Skeletal muscle tissue (tissue), 4 donors: ENCODE measurements around the gene MRPL24. TPM values are rescaled to one million over a fixed set of nuclear protein-coding genes. Genes with fewer than 3 reads are reported as not detected.

Source experiments
- H3K27ac ChIP-seq: one replicate; pipeline ENCODE4 v1.7.0; 2013; ENCODE audit warnings: mild to moderate bottlenecking, low read depth, low read length, inconsistent platforms
- H3K27me3 ChIP-seq, 3 donors: one replicate each; pipeline ENCODE4 v1.7.0; 2013; ENCODE audit warnings: low read length in 3 of 3; ENCODE audit not compliant: control insufficient read depth in 3 of 3, insufficient read depth in 3 of 3
- H3K36me3 ChIP-seq, 3 donors: one replicate each; pipeline ENCODE4 v1.7.0; 2013; ENCODE audit warnings: low read length in 3 of 3; ENCODE audit not compliant: control insufficient read depth in 3 of 3, insufficient read depth in 3 of 3
- H3K4me1 ChIP-seq, 3 donors: one replicate each; pipeline ENCODE4 v1.7.0; 2013; ENCODE audit warnings: low read length in 3 of 3, mild to moderate bottlenecking in 3 of 3; ENCODE audit not compliant: control insufficient read depth in 3 of 3, insufficient read depth in 3 of 3
- H3K4me3 ChIP-seq, 3 donors: one replicate each; pipeline ENCODE4 v1.7.0; 2013; ENCODE audit warnings: low read length in 3 of 3
- H3K9ac ChIP-seq, 3 donors: one replicate each; pipeline ENCODE4 v1.7.0; 2013; ENCODE audit warnings: low read length in 3 of 3, mild to moderate bottlenecking in 3 of 3, moderate library complexity in 2 of 3, low read depth in 1 of 3
- H3K9me3 ChIP-seq, 3 donors: one replicate each; pipeline ENCODE4 v1.7.0; 2013; ENCODE audit warnings: low read length in 3 of 3; ENCODE audit not compliant: control insufficient read depth in 3 of 3
- total RNA-seq: library from RNA; depleted of rRNA; stranded (reverse); fragments of >200 nt; gene quantifications from one replicate; pipeline ENCODE4 v1.2.3, GENCODE V29; 2014
- donor health status: Osteomylitis.

The MRPL24 gene
- 36.5 TPM for total RNA-seq

DNA sequence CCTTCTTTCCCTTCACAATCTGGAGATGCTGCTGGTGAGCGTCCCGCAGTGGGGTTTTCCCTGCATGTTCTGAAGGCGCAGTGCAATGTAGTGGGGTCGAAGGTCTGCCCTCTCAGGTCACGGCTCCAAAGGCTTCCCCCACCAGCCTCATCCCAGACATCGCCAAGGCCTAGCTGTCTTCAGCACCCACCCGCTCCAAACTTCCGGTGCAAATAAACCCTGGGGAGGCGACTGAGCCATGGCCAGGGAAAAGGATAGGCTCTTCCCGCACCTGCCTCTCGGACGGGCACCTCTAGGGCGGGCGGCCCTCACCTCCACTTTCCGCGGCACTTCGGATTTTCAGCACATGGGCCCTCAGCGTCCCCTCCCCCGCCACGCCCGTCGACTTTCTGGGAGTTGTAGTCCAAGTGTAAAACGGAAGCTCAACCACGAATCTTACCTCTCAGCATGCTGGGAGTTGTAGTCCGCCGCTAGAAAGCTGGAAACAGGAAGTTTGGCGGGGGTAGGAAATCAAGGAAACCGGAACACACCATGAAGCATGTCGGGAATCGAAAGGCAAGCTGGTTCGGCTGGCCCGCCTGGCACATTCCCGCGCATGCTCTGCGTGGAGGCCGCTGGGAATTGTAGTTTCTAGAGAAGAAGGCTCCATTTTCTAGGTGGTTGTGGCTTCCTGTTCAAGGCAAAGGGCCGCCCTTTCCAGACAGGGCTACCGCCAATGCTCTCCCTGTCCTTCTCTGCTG, at the start of gene MRPL24:
MRPL24 (minus strand) TSS at position 348 of the 740 bp plus-strand sequence. CDS start 2,384 bp downstream, outside the sequence.
- H3K27ac ChIP-seq, result peak within 1 kb of the TSS; percentile 93
- H3K9me3 ChIP-seq, result no peaks in the 10 kb centered on the region
- H3K9ac ChIP-seq, result peak within 1 kb of the TSS; percentile 81 to 93 (median 86)
- H3K36me3 ChIP-seq, result peaks cover 36 to 44% (median 38%) of the 10 kb centered on the region in 3 donors
- peaks cover 22 to 35% (median 28%) of the 10 kb centered on the region in 3 donors for H3K4me1 ChIP-seq
- H3K4me3 ChIP-seq, result peak within 1 kb of the TSS; percentile 84 to 100 (median 95)
- no peaks in the 10 kb centered on the region for H3K27me3 ChIP-seq

- Histone ChIP-seq H3K27ac (no peak overlapping the region), H3K4me3 (no peak overlapping the region), H3K36me3 (peaks cover 38 to 50% (median 47%) of the 10 kb centered on the region in 3 donors), H3K4me1 (no peaks in the 10 kb centered on the region), H3K9me3 (no peaks in the 10 kb centered on the region), H3K27me3 (no peaks in the 10 kb centered on the region), H3K9ac (no peak overlapping the region)
Measured at GRCh38 chr1:156789621-156790318, 48.9 kb upstream of the MRPL24 start.

GRCh38 chr1:156788136-156788535, 47.2 kb upstream of the MRPL24 start:
- no peaks in the 10 kb centered on the region for H3K9me3 ChIP-seq
- no peaks in the 10 kb centered on the region for H3K4me1 ChIP-seq
- no peak overlapping the region for H3K4me3 ChIP-seq
- no peak overlapping the region for H3K9ac ChIP-seq
- peaks cover 37 to 47% (median 43%) of the 10 kb centered on the region in 3 donors for H3K36me3 ChIP-seq
- no peak overlapping the region for H3K27ac ChIP-seq
- no peaks in the 10 kb centered on the region for H3K27me3 ChIP-seq

- H3K36me3 ChIP-seq, result peaks cover 31 to 40% (median 33%) of the 10 kb centered on the region in 3 donors
- H3K4me1 ChIP-seq, result peaks cover 0 to 4% (median 0%) of the 10 kb centered on the region in 3 donors
- H3K9ac ChIP-seq, result no peak overlapping the region
- H3K27ac ChIP-seq, result no peak overlapping the region
- no peaks in the 10 kb centered on the region for H3K27me3 ChIP-seq
- H3K4me3 ChIP-seq, result no peak overlapping the region
- no peaks in the 10 kb centered on the region for H3K9me3 ChIP-seq
Measured at GRCh38 chr1:156786640-156787039, 45.8 kb upstream of the MRPL24 start.

DNA sequence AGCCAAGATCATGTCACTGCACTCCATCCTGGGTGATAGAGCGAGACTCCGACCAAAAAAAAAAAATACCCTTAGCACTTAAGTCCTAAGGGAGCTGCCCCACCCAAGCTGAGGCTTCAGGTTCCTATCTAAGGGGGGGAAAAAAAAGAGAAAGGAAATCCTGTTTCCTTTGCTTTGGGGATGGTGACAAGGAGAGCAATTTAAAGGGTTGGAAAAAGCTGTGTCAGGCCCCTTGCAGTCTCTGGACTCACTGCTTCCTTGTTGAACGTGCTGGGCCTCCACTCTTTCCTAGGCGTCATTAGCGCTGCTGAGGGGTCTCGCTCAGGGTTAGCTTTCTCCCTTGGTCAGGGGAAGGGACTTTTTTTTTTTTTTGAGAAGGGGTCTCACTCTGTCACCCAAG, 44.6 kb upstream of the MRPL24 start:
- no peak overlapping the region for H3K4me3 ChIP-seq
- peaks cover 0 to 11% (median 0%) of the 10 kb centered on the region in 3 donors for H3K4me1 ChIP-seq
- H3K9ac ChIP-seq, result no peak overlapping the region
- H3K27me3 ChIP-seq, result no peaks in the 10 kb centered on the region
- no peak overlapping the region for H3K27ac ChIP-seq
- H3K9me3 ChIP-seq, result no peaks in the 10 kb centered on the region
- H3K36me3 ChIP-seq, result peaks cover 23 to 37% (median 26%) of the 10 kb centered on the region in 3 donors

DNA sequence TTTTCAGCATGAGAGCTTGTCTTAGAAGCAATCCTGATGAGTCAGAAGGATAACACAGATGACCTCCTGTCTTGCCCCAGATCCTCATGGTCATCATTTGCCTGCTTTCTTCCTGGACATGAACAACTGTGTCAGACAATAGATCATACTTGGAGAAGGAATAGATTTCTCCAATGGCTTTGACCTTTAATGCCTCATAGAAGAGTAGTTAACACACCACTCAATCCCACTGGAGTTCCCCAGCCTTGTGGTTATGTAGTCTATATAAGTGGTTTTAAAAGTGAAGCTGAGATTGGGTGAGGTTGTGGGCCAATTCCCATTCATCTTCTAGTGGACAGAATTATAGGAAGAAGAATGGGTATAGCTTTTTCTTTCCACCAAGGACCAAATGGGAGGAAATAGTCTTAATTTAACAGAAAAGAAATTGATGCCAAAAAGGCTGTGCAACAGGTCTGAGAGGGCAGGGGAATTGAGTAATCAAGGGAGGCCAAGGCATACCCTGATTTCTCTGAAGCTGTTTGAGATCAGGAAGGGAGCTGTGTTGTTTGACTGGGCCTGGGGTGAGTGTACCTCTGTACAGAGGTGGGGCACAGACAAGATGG, 40.8 kb upstream of the MRPL24 start:
- no peak overlapping the region for H3K27ac ChIP-seq
- H3K4me3 ChIP-seq, result no peak overlapping the region
- no peaks in the 10 kb centered on the region for H3K9me3 ChIP-seq
- no peak overlapping the region for H3K9ac ChIP-seq
- H3K4me1 ChIP-seq, result peaks cover 5 to 17% (median 11%) of the 10 kb centered on the region in 3 donors
- H3K27me3 ChIP-seq, result no peaks in the 10 kb centered on the region
- H3K36me3 ChIP-seq, result peaks cover 15 to 23% (median 19%) of the 10 kb centered on the region in 3 donors

DNA sequence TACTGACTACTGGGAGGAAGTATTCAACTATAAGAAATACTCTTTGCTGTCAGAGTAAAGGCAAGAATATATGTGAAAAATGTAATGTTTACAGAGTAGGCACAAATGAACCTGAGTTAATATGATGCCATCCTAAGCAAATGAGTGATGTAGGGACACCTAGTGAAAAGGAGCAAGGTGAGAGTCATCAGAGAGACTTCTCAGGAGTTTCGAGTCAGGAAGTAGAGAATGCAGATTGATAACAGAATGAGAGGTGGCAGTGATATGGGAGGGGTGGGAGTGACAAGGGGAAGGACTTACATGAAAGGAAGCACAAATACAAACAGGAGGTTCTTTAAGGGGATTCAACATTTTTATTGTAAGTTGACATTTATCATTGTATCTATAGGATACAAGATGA, 36.7 kb upstream of the MRPL24 start:
- Histone ChIP-seq H3K4me1 (peaks cover 10 to 30% (median 21%) of the 10 kb centered on the region in 3 donors), H3K9ac (no peak overlapping the region)

DNA sequence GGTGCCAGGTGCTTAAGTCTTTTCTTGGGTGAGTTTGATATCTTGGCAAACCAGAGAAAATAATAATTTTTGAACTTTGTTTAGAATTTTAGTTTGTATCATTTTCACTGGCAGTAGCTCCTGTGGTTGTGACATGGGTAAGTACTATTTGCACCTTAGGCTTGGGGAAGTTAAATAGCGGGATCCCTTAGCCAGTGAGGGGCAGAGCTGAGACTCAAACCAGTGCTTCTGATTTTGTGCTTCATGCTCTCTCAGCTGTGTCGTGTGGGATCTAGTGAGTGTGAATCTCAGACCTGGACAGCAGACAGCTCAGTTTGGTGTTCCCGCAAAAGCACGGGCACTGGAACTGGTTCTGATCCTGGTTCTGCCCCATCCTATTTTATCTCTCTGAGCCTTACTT, 36.1 kb upstream of the MRPL24 start:
- Histone ChIP-seq H3K4me1 (peaks cover 10 to 34% (median 22%) of the 10 kb centered on the region in 3 donors), H3K9me3 (no peaks in the 10 kb centered on the region), H3K27me3 (no peaks in the 10 kb centered on the region), H3K9ac (peak overlapping the region in 1 of 3 donors; percentile 1), H3K4me3 (no peak overlapping the region), H3K27ac (no peak overlapping the region), H3K36me3 (peaks cover 0 to 2% (median 0%) of the 10 kb centered on the region in 3 donors)

More for the DNA sequence above, 36.7 kb upstream of the MRPL24 start:
- no peak overlapping the region for H3K27ac ChIP-seq
- peaks cover 0 to 7% (median 0%) of the 10 kb centered on the region in 3 donors for H3K36me3 ChIP-seq
- no peaks in the 10 kb centered on the region for H3K27me3 ChIP-seq
- no peak overlapping the region for H3K4me3 ChIP-seq
- no peaks in the 10 kb centered on the region for H3K9me3 ChIP-seq

DNA sequence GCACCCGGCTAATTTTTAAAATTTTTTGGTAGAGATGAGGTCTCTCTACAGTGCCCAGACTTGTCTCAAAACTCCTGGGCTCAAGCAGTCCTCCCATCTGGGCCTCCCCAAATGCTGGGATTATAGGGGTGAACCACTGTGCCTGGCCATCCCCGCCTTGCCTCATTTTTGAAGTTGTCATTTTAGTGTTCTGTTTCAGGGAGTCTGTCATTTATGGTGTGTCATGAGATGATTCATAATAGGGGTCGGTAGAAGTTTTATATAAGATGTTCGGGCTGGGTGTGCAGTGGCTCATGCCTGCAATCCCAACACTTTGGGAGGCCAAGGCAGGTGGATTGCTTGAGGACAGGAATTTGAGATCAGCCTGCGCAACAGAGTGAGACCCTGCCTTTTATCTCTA, 34.9 kb upstream of the MRPL24 start:
- no peak overlapping the region for H3K4me3 ChIP-seq
- H3K9ac ChIP-seq, result no peak overlapping the region
- peaks cover 16 to 31% (median 28%) of the 10 kb centered on the region in 3 donors for H3K4me1 ChIP-seq
- H3K27me3 ChIP-seq, result no peaks in the 10 kb centered on the region
- H3K36me3 ChIP-seq, result peaks cover 0 to 6% (median 0%) of the 10 kb centered on the region in 3 donors
- H3K9me3 ChIP-seq, result no peaks in the 10 kb centered on the region
- no peak overlapping the region for H3K27ac ChIP-seq
